AG10803 (cell line): ENCODE data around the gene FAM120B.
"Not testable (repeated sequence)": the region's sequence is repeated elsewhere in the genome, so short reads cannot be mapped to it uniquely, and the experiment has no call there.

ENCODE experiments used
- DNase-seq: peaks from one replicate; pipeline ENCODE4 v3.0.0; 2010; ENCODE audit warnings: low read depth
- H3K4me3 ChIP-seq: 2 replicates; pipeline ENCODE4 v1.5.1; 2011; ENCODE audit warnings: mild to moderate bottlenecking, low read length, control low read depth
- CTCF ChIP-seq: conservative IDR thresholded peaks from 2 replicates; pipeline ENCODE4 v1.5.1; 2011; ENCODE audit warnings: mild to moderate bottlenecking, low read length, control low read depth, inconsistent platforms

Gene FAM120B

GRCh38 chr6:170262489-170263088 is 44.0 kb upstream of the FAM120B start:
- no peak overlapping the region for H3K4me3 ChIP-seq
- DNase-seq, result no peak
- no peak for TF ChIP-seq CTCF

- no peak for TF ChIP-seq CTCF
- no peak overlapping the region for H3K4me3 ChIP-seq
- no peak for DNase-seq
Measured at GRCh38 chr6:170263410-170263809, 43.1 kb upstream of the FAM120B start.

DNA sequence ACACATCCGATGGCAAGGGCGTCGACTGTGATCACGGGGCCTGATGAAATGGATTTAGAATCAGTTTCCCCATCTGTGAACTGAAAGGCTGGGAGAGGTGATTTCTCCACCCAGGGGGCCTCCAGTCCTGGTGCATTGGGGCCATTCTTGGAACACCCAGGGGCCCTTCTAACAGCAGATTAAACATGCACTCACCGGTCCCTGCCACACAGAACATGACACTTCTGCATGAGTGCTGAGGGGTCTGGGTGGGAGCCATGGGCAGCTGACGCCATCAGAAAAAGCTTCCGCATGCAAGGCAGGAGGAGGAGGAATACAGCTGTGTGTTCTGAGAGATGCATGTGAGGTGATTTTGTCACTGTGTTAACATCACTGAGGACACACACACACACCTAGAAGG is 42.5 kb upstream of the FAM120B start:
- H3K4me3 ChIP-seq, result no peak overlapping the region
- no peak for DNase-seq
- no peak for TF ChIP-seq CTCF

DNA sequence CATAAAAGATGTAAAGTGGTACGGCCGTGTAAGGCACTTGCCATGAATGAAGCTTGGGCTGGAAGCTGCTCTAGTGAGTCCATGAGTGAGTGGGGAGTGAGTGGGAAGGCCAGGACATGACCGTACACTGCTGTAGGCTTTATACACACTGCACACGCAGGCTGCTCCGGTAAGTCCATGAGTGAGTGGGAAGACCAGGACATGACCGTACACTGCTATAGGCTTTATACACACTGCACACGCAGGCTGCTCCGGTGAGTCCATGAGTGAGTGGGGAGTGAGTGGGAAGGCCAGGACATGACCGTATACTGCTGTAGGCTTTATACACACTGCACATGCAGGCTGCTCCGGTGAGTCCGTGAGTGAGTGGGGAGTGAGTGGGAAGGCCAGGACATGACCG is 41.9 kb upstream of the FAM120B start:
- not testable (repeated sequence) for DNase-seq

GRCh38 chr6:170265655-170266054 is 40.9 kb upstream of the FAM120B start:
- no peak for TF ChIP-seq CTCF
- DNase-seq, result no peak
- no peak overlapping the region for H3K4me3 ChIP-seq

More for the DNA sequence above, 41.9 kb upstream of the FAM120B start:
- not testable (repeated sequence) for H3K4me3 ChIP-seq

DNA sequence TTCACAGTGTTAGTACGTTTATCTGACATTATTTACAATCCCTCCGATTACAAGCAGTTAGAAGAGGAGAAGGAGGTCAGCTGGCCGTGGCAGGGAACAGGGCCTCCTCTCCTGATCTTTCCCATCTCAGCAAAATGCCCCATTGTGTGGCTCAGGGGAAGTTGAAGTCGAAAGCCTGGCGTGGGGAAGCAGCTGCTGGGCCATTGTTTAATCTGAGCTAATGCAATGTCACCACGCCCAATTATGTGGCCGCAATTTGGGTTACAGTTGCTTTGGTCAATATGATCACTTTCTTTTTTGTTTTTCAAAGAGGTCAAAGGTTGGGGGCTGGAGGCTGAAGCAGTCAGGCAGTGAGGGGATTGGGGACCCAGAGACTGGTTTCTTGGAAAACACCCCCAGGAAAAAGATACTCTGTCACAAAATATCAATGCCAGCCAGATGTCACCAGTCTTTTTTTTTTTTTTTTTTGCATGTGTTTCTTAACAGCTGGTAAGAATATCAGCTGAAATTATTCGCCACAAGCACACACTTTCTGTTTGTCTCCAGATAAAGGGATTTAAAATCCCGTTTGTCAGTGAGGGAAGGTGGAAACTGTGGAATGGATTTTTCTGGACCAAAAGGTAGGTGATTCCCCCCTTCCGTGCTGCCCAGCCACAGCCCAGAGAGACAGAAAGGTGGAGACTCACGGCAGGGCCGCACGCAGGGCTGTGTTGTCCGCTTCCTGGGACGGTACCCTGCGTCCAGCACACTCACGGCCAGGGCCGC is 40.3 kb upstream of the FAM120B start:
- H3K4me3 ChIP-seq, result no peak overlapping the region
- no peak for DNase-seq
- TF ChIP-seq CTCF, result no peak

- H3K4me3 ChIP-seq, result no peak overlapping the region
- no peak for TF ChIP-seq CTCF
Measured at GRCh38 chr6:170267688-170268087, 38.9 kb upstream of the FAM120B start.

More at GRCh38 chr6:170267688-170268087, 38.9 kb upstream of the FAM120B start:
- no peak for DNase-seq
